ENCODE measurements around the gene FZD10.

DNA sequence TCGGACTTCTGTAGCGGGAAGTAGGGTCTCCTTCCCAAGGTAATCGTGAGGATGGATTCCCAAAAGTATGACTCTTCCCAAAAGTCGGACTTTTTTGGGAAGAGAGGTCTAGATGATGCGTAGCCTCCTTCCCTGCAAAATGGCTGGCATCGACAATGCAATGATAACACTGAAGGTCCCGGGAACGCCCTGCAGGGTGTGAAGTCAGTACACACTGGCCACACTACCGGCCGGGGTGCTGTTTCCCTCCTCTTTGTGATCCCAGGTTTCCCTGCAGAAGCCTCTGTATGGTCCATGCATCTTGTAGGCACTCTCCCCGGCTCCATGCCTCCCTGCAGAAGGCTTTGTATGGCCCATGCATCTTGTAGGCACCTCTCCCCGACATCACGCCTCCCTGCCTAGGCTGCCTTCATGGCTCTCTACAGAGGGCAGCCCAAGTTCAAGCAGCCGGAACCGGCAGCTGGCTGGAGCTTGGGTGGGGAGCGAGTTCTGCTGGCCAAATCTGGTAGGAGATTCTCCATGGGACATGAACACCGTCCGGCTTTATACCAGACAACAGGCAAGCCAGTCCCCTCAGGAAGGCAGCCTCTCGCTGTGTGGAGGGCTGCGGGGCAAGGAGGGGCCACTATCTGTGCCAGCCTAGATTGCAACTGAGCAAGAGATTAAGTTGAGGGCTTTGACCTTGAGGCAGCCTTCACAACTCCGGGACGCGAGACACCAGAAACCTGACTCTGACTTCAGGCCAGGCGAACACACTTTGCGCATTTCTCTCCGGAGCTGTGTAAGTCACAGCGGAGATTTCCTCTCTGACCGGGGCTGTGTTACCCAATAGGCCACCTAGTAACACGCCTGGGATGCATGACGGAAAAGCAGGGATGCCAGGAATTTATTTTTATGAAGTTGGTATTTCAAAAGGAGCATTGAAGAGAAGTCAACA is 23.5 kb downstream of the FZD10 start:
- no peak for TF ChIP-seq GTF2F1 (IDR thresholded peaks at IDR 0.05; ENCODE audit: borderline replicate concordance, low read depth, low read length)
- no peak for TF ChIP-seq TBP (IDR thresholded peaks at IDR 0.05; ENCODE audit: low read depth, low read length)
- TF ChIP-seq, protein P1, sequence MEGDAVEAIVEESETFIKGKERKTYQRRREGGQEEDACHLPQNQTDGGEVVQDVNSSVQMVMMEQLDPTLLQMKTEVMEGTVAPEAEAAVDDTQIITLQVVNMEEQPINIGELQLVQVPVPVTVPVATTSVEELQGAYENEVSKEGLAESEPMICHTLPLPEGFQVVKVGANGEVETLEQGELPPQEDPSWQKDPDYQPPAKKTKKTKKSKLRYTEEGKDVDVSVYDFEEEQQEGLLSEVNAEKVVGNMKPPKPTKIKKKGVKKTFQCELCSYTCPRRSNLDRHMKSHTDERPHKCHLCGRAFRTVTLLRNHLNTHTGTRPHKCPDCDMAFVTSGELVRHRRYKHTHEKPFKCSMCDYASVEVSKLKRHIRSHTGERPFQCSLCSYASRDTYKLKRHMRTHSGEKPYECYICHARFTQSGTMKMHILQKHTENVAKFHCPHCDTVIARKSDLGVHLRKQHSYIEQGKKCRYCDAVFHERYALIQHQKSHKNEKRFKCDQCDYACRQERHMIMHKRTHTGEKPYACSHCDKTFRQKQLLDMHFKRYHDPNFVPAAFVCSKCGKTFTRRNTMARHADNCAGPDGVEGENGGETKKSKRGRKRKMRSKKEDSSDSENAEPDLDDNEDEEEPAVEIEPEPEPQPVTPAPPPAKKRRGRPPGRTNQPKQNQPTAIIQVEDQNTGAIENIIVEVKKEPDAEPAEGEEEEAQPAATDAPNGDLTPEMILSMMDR (IDR thresholded peaks at IDR 0.05; ENCODE audit: control extremely low read depth in 1 of 3, insufficient read depth in 1 of 3, low read depth in 1 of 3, low read length in 3 of 3), result no peak
- no peak for TF ChIP-seq POLR2AphosphoS5 (IDR thresholded peaks at IDR 0.05; ENCODE audit: low read depth, low read length)
- TF ChIP-seq SP1 (IDR thresholded peaks at IDR 0.05; ENCODE audit: low read depth, low read length), result no peak
- TF ChIP-seq CBX8 (IDR thresholded peaks at IDR 0.05; ENCODE audit: borderline replicate concordance, low read depth, low read length), result no peak
- no peak for TF ChIP-seq RAD21 (IDR thresholded peaks at IDR 0.05 in 1 of 2, conservative IDR thresholded peaks at IDR 0.05 in 1 of 2; ENCODE audit: low read depth in 2 of 2, low read length in 2 of 2)
